ENCODE measurements around the gene HTR4.

HTR4 gene

GRCh38 chr5:148607406-148607805, 46.9 kb downstream of the HTR4 start:
- FAIRE-seq, result no peak
- DNase-seq (ENCODE audit: insufficient read length, low spot score), result no peak
- TF ChIP-seq POLR2A (IDR thresholded peaks at IDR 0.05; ENCODE audit: low read depth, low read length), result no peak

GRCh38 chr5:148606296-148606695, 48.0 kb downstream of the HTR4 start:
- TF ChIP-seq POLR2A (IDR thresholded peaks at IDR 0.05; ENCODE audit: low read depth, low read length), result no peak
- no peak for FAIRE-seq
- no peak for DNase-seq (ENCODE audit: insufficient read length, low spot score)

DNA sequence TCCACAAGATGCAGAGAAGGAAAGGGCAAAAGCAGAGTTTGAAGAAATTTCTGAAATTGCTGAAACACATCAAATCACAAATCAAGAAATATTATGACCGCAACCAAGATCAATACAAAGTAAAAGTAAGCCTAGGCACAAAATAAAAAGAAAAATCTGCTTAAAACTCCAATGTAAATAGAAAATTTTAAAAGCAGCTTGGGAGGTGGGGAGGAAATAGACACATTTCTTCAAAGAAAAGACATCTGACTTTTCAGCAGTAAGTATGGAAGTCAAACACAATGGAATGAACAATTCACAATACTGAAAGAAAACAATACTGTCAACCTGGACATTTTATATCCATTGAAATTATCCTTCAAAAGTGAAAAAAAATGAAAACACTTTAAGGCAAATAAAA, 55.1 kb downstream of the HTR4 start:
- FAIRE-seq (no peak), DNase-seq (ENCODE audit: insufficient read length, low spot score) (no peak)
- no peak for TF ChIP-seq POLR2A (IDR thresholded peaks at IDR 0.05; ENCODE audit: low read depth, low read length)

DNA sequence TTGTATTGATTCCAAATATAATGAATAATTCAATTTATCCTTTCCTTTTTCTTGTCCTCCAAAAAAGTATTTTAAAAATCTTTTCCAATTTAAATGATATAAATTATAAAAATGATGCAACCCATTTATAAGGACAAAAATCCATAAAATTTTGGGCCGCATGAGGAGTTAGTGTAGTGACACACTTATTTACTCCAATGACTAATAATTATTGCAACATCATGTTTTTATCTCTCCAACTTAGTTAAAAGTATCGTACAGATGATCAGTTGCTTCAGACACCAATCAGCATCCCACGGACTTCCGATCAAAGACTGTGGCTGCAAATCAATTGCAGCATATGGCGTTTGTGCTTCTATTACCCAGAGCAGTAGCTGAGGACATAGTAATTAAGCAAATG, 58.6 kb downstream of the HTR4 start:
- DNase-seq (ENCODE audit: insufficient read length, low spot score) (no peak), FAIRE-seq (no peak)
- no peak for TF ChIP-seq POLR2A (IDR thresholded peaks at IDR 0.05; ENCODE audit: low read depth, low read length)

- no peak for TF ChIP-seq POLR2A (IDR thresholded peaks at IDR 0.05; ENCODE audit: low read depth, low read length)
- no peak for DNase-seq (ENCODE audit: insufficient read length, low spot score)
- no peak for FAIRE-seq
Observed at GRCh38 chr5:148586796-148587195, 67.5 kb downstream of the HTR4 start.

DNA sequence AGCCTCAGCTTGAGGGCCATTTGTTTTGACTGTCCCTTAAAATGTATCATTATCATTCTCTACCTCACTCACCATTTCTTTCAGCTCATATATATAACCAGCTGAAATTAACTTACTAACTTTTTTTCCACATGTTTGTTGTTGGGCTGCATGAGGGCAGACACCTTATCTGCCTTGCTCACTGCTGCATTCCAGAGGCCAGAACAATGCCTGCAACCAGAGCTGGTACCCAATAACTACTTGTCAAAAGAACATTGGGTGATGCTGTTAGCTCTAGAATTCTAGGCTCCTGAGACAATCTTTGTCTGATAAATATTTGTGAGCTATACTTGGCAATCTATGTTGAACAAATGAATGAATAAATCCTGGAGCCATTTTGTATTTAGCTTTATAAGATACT, 68.3 kb downstream of the HTR4 start:
- no peak for DNase-seq (ENCODE audit: insufficient read length, low spot score)
- TF ChIP-seq POLR2A (IDR thresholded peaks at IDR 0.05; ENCODE audit: low read depth, low read length), result no peak
- no peak for FAIRE-seq

GRCh38 chr5:148584103-148584502, 70.2 kb downstream of the HTR4 start:
- DNase-seq (ENCODE audit: insufficient read length, low spot score) (no peak), FAIRE-seq (no peak)
- TF ChIP-seq POLR2A (IDR thresholded peaks at IDR 0.05; ENCODE audit: low read depth, low read length), result no peak

DNA sequence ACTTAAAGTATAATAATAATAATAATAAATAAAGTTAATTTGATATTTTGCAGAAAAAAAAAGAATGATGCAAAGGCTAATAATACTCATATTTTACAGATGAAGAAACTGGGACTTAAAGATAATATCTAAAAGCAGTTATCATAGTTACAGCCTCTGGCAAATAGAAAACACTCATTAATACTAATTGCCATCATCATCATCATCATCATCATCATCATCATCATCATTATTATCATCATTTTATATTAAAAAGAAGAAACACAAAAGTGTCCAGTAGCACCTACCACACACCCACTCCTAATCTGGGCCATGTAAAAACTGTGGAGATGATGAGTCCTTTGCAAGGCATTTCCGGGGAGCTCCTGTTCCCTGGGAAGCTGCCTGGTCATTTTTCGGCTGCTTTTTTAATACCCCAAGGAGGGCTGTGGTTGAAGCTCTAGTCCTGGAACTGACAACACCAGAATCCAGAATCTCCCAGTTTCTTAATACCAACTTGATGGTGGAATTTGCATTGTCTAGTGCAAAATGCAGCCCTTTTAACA, 70.8 kb downstream of the HTR4 start:
- DNase-seq (ENCODE audit: insufficient read length, low spot score) (no peak), FAIRE-seq (peak; percentile 33)
- no peak for TF ChIP-seq POLR2A (IDR thresholded peaks at IDR 0.05; ENCODE audit: low read depth, low read length)

DNA sequence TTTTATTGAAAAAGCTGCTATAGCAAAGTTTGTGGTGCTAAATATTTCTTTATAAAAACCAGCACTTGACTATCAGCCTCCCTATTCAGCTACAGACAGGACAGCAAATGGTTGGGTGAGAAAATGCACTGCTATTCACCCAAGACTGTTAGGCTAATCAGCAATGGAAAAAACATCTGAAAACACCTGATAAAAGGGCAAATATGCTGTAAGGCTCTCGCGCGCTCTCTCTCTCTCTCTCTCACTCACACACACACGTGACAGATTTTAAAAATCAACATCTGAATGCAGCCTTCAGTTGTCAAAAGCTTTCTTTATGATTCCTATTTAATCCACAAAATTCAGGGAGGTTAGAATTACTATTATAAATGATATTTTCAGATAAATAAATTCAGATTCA, 80.2 kb downstream of the HTR4 start:
- no peak for FAIRE-seq
- no peak for DNase-seq (ENCODE audit: insufficient read length, low spot score)
- TF ChIP-seq POLR2A (IDR thresholded peaks at IDR 0.05; ENCODE audit: low read depth, low read length), result no peak

GRCh38 chr5:148573374-148573773, 81.0 kb downstream of the HTR4 start:
- FAIRE-seq, result no peak
- no peak for TF ChIP-seq POLR2A (IDR thresholded peaks at IDR 0.05; ENCODE audit: low read depth, low read length)

DNA sequence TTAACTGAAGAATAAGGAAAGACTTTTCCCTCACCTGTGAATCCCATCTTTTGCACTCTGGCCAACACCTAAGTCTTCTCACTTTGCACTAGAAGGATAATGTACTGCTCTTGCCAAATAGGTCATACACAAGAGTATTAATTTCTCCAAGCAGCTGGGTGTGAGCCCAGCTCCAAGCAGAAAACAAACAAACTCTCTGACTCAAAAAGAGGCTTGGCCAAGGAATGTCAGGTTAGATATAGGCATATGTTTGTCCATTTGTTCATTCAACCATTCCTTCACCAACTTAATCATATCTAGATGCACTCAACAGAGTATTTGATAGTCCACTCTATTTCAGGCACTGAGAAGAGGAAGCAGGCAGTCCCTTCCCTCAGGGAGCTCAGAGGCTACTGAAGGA, 84.4 kb downstream of the HTR4 start:
- FAIRE-seq, result no peak
- TF ChIP-seq POLR2A (IDR thresholded peaks at IDR 0.05; ENCODE audit: low read depth, low read length), result no peak
- no peak for DNase-seq (ENCODE audit: insufficient read length, low spot score)

More at GRCh38 chr5:148573374-148573773, 81.0 kb downstream of the HTR4 start:
- DNase-seq (ENCODE audit: insufficient read length, low spot score), result no peak

GRCh38 chr5:148565148-148565547, 89.2 kb downstream of the HTR4 start:
- no peak for TF ChIP-seq POLR2A (IDR thresholded peaks at IDR 0.05; ENCODE audit: low read depth, low read length)
- DNase-seq (ENCODE audit: insufficient read length, low spot score), result no peak
- FAIRE-seq, result no peak

DNA sequence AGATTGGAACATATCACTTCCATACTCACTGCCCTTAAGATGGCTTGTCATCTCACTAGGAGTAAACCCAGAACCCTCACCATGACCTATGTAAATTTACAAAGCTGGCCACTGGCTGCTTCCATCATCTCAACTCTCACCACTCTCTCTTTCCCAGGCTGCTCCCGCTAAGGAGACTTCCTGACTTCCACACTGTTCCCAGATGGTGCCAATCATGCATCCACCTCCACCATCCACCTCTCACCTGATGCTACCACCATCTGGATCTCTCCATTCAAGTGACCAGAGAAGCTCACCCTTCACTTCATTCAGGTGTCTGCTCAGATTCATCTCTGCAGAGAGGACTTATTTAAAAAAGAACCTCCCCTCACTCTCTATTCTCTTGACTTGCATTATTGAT, 91.3 kb downstream of the HTR4 start:
- DNase-seq (ENCODE audit: insufficient read length, low spot score) (no peak), FAIRE-seq (no peak)
- TF ChIP-seq POLR2A (IDR thresholded peaks at IDR 0.05; ENCODE audit: low read depth, low read length), result no peak

DNA sequence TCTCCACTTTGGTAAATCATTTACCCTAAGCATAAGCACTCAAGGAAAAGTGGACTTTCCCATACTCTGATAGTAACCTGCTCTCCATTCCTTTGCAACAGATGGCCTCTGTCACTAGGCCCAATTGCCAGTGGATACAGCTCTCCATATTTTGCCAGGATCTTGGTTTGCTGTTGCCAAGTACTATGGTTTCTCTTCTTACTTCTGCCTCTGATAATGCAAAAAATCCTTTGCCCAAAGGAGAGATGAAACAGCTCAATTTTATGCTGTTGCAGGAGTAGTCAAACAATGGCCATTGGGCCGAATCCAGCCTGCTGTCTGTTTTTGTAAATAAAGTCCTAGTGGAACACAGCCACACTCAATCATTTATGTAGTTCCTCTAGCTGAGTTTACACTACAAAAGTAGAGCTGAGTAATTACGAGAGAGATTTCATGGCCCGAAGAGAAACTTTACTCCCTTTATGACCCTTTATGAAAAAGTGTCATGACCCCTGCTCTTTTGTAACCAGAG, 92.5 kb downstream of the HTR4 start:
- FAIRE-seq (no peak), DNase-seq (ENCODE audit: insufficient read length, low spot score) (no peak)
- no peak for TF ChIP-seq POLR2A (IDR thresholded peaks at IDR 0.05; ENCODE audit: low read depth, low read length)

GRCh38 chr5:148559461-148559860, 94.9 kb downstream of the HTR4 start:
- no peak for TF ChIP-seq POLR2A (IDR thresholded peaks at IDR 0.05; ENCODE audit: low read depth, low read length)
- FAIRE-seq (no peak), DNase-seq (ENCODE audit: insufficient read length, low spot score) (no peak)

DNA sequence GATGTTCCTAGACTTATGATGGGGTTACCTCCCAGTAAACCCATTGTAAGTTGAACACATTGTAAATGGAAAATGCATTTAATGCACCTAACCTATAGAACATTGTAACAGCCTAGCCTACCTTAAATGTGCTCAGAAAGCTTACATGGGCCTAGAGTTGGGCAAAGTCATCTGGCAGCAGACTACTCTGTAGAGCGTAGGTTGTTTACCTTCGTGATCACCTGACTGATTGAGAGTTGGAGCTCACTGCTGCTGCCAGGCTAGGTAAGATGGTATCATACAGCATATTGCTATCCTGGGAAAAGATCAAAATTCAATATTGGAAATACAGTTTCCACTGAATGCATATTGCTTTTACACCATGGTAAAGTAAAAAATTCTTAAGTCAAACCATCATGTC, 95.4 kb downstream of the HTR4 start:
- FAIRE-seq, result no peak

More for the DNA sequence above, 95.4 kb downstream of the HTR4 start:
- no peak for DNase-seq (ENCODE audit: insufficient read length, low spot score)
- TF ChIP-seq POLR2A (IDR thresholded peaks at IDR 0.05; ENCODE audit: low read depth, low read length), result no peak

Data from H54 (cell line).